Naive thymus-derived CD4-positive, alpha-beta T cell (primary cell): Measurements from ENCODE around the gene ARHGAP6. TPM values are rescaled to one million over a fixed set of nuclear protein-coding genes. Genes with fewer than 3 reads are reported as not detected.

ENCODE experiments used
- ATAC-seq: fragments of 150-1000 bp; cut with Tn5 transposase; 2 replicates; pipeline ENCODE4 v1.10.0; 2021; ENCODE audit warnings: mild to moderate bottlenecking, moderate library complexity
- CTCF ChIA-PET: fragments of 350-600 bp; sonication (Branson Sonifier 250); formaldehyde crosslinking; loops from one replicate; lab custom pipeline; 2021; ENCODE audit warnings: antibody characterized with exemption; lab: Charles Lee
- POLR2A ChIA-PET: fragments of 350-600 bp; sonication (Branson Sonifier 250); formaldehyde crosslinking; loops from one replicate; lab custom pipeline; 2021; ENCODE audit warnings: antibody characterized with exemption, inconsistent platforms; lab: Charles Lee
- DNase-seq, 9 donors: peaks; one replicate each; pipeline versions ENCODE4 v3.0.0 to v3.0.0-alpha.2; 2020 to 2022; ENCODE audit warnings: mixed read lengths in 1 of 9
- H3K27ac ChIP-seq: one replicate; pipeline ENCODE4 v1.7.0; 2013; ENCODE audit warnings: mild to moderate bottlenecking, low read depth, low read length, moderate library complexity
- H3K27me3 ChIP-seq, 2 donors: one replicate each; pipeline ENCODE4 v1.7.0; 2013; ENCODE audit warnings: low read length in 2 of 2, mild to moderate bottlenecking in 2 of 2, moderate library complexity in 2 of 2; ENCODE audit not compliant: control insufficient read depth in 2 of 2, insufficient read depth in 2 of 2
- H3K36me3 ChIP-seq, 3 experiments: 1 replicate in 2 of 3; 2 replicates in 1 of 3; pipeline ENCODE4 v1.7.0; 2013; ENCODE audit warnings: low read length in 3 of 3, mild to moderate bottlenecking in 3 of 3, moderate library complexity in 1 of 3; ENCODE audit not compliant: insufficient read depth in 3 of 3, control insufficient read depth in 2 of 3
- H3K4me1 ChIP-seq, 2 donors: one replicate each; pipeline ENCODE4 v1.7.0; 2013; ENCODE audit warnings: low read length in 2 of 2, mild to moderate bottlenecking in 2 of 2, moderate library complexity in 1 of 2; ENCODE audit not compliant: control insufficient read depth in 2 of 2, insufficient read depth in 2 of 2
- H3K4me3 ChIP-seq: 2 replicates; pipeline ENCODE4 v1.7.0; 2013; ENCODE audit warnings: mild to moderate bottlenecking, low read length
- H3K9me3 ChIP-seq, 3 experiments: 1 replicate in 2 of 3; 2 replicates in 1 of 3; pipeline ENCODE4 v1.7.0; 2013; ENCODE audit warnings: low read length in 3 of 3; ENCODE audit not compliant: control insufficient read depth in 2 of 3
- H3K27ac Mint-ChIP-seq, 9 donors: one replicate each; pipeline ENCODE4 v1.8.0; 2020 to 2022; ENCODE audit warnings: mixed read lengths in 9 of 9, mild to moderate bottlenecking in 8 of 9, moderate library complexity in 5 of 9, inconsistent platforms in 2 of 9
- H3K27me3 Mint-ChIP-seq, 5 donors: one replicate each; pipeline ENCODE4 v1.8.0; 2021 to 2022; ENCODE audit warnings: mixed read lengths in 5 of 5, mild to moderate bottlenecking in 1 of 5
- H3K36me3 Mint-ChIP-seq, 5 donors: one replicate each; pipeline ENCODE4 v1.8.0; 2020 to 2022; ENCODE audit warnings: mixed read lengths in 5 of 5, mild to moderate bottlenecking in 3 of 5, inconsistent platforms in 1 of 5
- H3K4me1 Mint-ChIP-seq, 7 donors: one replicate each; pipeline ENCODE4 v1.8.0; 2020 to 2022; ENCODE audit warnings: mixed read lengths in 7 of 7, mild to moderate bottlenecking in 3 of 7, inconsistent platforms in 1 of 7
- H3K4me3 Mint-ChIP-seq, 10 donors: one replicate each; pipeline ENCODE4 v1.8.0; 2020 to 2022; ENCODE audit warnings: mild to moderate bottlenecking in 10 of 10, mixed read lengths in 10 of 10, moderate library complexity in 6 of 10, inconsistent platforms in 2 of 10
- H3K9me3 Mint-ChIP-seq, 11 donors: one replicate each; pipeline ENCODE4 v1.8.0; 2020 to 2022; ENCODE audit warnings: mixed read lengths in 11 of 11, mild to moderate bottlenecking in 4 of 11, inconsistent platforms in 1 of 11, moderate library complexity in 1 of 11
- intact Hi-C, 2 donors: fragments of 100-400 bp; cut with micrococcal nuclease; formaldehyde crosslinking; loops; one replicate each; pipeline ENCODE4 v1.15.1; 2023
- polyA plus RNA-seq, 2 donors: library from polyadenylated mRNA; unstranded; fragments of 300-500 nt; fragmentation: Illumina TruSeq; gene quantifications; one replicate each; pipeline ENCODE4 v1.2.3, GENCODE V29; 2021
- total RNA-seq, 6 experiments: library from RNA in 5 of 6; stranded (reverse) in 5 of 6; gene quantifications; 1 replicate in 5 of 6; 2 replicates in 1 of 6; pipeline ENCODE4 v1.2.3 and lab custom pipeline; 2021 to 2026

Gene ARHGAP6
- total and polyA plus RNA-seq, 7 experiments from 2014 or later, result 0.11 to 0.83 TPM; not detected in 5

- H3K4me1 ChIP-seq, result no peaks in the 10 kb centered on the region
- POLR2A ChIA-PET, result no interaction called here
- H3K9me3 ChIP-seq, result no peaks in the 10 kb centered on the region
- no peaks in the 10 kb centered on the region for H3K27me3 ChIP-seq
- Mint-ChIP-seq H3K36me3 (no peaks in the 10 kb centered on the region), H3K27ac (no peak overlapping the region), H3K9me3 (peaks cover 0 to 2% (median 0%) of the 10 kb centered on the region in 11 donors), H3K27me3 (peaks cover 0 to 7% (median 0%) of the 10 kb centered on the region in 5 donors), H3K4me1 (no peaks in the 10 kb centered on the region), H3K4me3 (no peak overlapping the region)
- DNase-seq, result no peak
- H3K4me3 ChIP-seq, result no peak overlapping the region
- CTCF ChIA-PET, result no interaction called here
- no peak overlapping the region for H3K27ac ChIP-seq
- intact Hi-C loops, result no loop called here
- ATAC-seq, result no peak
- H3K36me3 ChIP-seq, result no peaks in the 10 kb centered on the region
Measured at GRCh38 chrX:11266573-11267003, 399.1 kb downstream of the ARHGAP6 start.

GRCh38 chrX:11265352-11265751 lies 400.4 kb downstream of the ARHGAP6 start:
- intact Hi-C loops, result no loop called here
- H3K36me3 ChIP-seq, result no peaks in the 10 kb centered on the region
- no peaks in the 10 kb centered on the region for H3K4me1 Mint-ChIP-seq
- H3K4me3 ChIP-seq, result no peak overlapping the region
- DNase-seq (no peak), ATAC-seq (no peak)
- no peaks in the 10 kb centered on the region for H3K9me3 ChIP-seq
- no peak overlapping the region for H3K27ac ChIP-seq
- H3K27ac Mint-ChIP-seq, result no peak overlapping the region
- ChIA-PET CTCF (no interaction called here), POLR2A (no interaction called here)
- no peaks in the 10 kb centered on the region for H3K36me3 Mint-ChIP-seq
- peaks cover 0 to 2% (median 0%) of the 10 kb centered on the region in 11 donors for H3K9me3 Mint-ChIP-seq
- no peak overlapping the region for H3K4me3 Mint-ChIP-seq
- peaks cover 0 to 6% (median 0%) of the 10 kb centered on the region in 5 donors for H3K27me3 Mint-ChIP-seq
- H3K27me3 ChIP-seq, result no peaks in the 10 kb centered on the region
- no peaks in the 10 kb centered on the region for H3K4me1 ChIP-seq

GRCh38 chrX:11264925-11265324 lies 400.8 kb downstream of the ARHGAP6 start:
- Histone ChIP-seq H3K27me3 (no peaks in the 10 kb centered on the region), H3K36me3 (no peaks in the 10 kb centered on the region), H3K9me3 (no peaks in the 10 kb centered on the region), H3K27ac (no peak overlapping the region), H3K4me3 (no peak overlapping the region), H3K4me1 (no peaks in the 10 kb centered on the region)
- Mint-ChIP-seq H3K36me3 (no peaks in the 10 kb centered on the region), H3K9me3 (peaks cover 0 to 2% (median 0%) of the 10 kb centered on the region in 11 donors), H3K4me3 (no peak overlapping the region), H3K27ac (no peak overlapping the region), H3K4me1 (no peaks in the 10 kb centered on the region), H3K27me3 (peaks cover 0 to 3% (median 0%) of the 10 kb centered on the region in 5 donors)
- ChIA-PET POLR2A (no interaction called here), CTCF (no interaction called here)
- intact Hi-C loops, result no loop called here
- DNase-seq (no peak), ATAC-seq (no peak)

GRCh38 chrX:11261260-11261659 lies 404.5 kb downstream of the ARHGAP6 start:
- no peak overlapping the region for H3K4me3 Mint-ChIP-seq
- H3K27me3 Mint-ChIP-seq, result peaks cover 0 to 5% (median 0%) of the 10 kb centered on the region in 5 donors
- H3K9me3 ChIP-seq, result no peaks in the 10 kb centered on the region
- ATAC-seq (no peak), DNase-seq (no peak)
- no peaks in the 10 kb centered on the region for H3K27me3 ChIP-seq
- no peaks in the 10 kb centered on the region for H3K36me3 Mint-ChIP-seq
- H3K36me3 ChIP-seq, result no peaks in the 10 kb centered on the region
- no peaks in the 10 kb centered on the region for H3K4me1 Mint-ChIP-seq
- H3K4me3 ChIP-seq, result no peak overlapping the region
- H3K27ac ChIP-seq, result no peak overlapping the region
- ChIA-PET POLR2A (no interaction called here), CTCF (no interaction called here)
- H3K27ac Mint-ChIP-seq, result no peak overlapping the region
- H3K9me3 Mint-ChIP-seq, result peaks cover 0 to 2% (median 0%) of the 10 kb centered on the region in 11 donors
- intact Hi-C loops, result no loop called here
- no peaks in the 10 kb centered on the region for H3K4me1 ChIP-seq

DNA sequence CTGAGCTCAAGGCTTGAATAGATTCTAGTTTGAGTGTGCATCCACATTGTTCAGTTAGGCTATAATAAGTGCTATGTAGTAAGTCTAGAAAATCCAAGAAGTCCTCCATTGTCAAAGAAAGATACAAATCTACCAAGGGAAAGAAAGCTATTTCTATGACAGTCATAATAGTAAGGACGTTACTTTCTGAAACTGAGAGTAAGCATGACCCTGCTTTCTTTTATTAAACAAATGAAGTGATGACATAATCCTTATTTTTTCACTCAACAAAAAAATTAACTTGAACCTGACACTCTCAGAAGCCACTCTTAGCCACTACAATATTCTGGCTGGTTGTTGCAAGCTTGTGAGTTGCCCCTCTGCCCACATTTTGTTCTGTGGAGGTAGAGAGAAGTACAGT lies 406.3 kb downstream of the ARHGAP6 start:
- Histone ChIP-seq H3K4me3 (no peak overlapping the region), H3K36me3 (no peaks in the 10 kb centered on the region), H3K9me3 (no peaks in the 10 kb centered on the region), H3K27me3 (no peaks in the 10 kb centered on the region), H3K27ac (no peak overlapping the region), H3K4me1 (no peaks in the 10 kb centered on the region)
- DNase-seq, result no peak
- no peaks in the 10 kb centered on the region for H3K36me3 Mint-ChIP-seq
- ChIA-PET POLR2A (no interaction called here), CTCF (no interaction called here)
- H3K4me3 Mint-ChIP-seq, result no peak overlapping the region
- H3K27me3 Mint-ChIP-seq, result peaks cover 0 to 5% (median 0%) of the 10 kb centered on the region in 5 donors
- no peaks in the 10 kb centered on the region for H3K4me1 Mint-ChIP-seq
- intact Hi-C loops, result no loop called here
- H3K27ac Mint-ChIP-seq, result no peak overlapping the region
- ATAC-seq, result no peak
- peaks cover 0 to 3% (median 0%) of the 10 kb centered on the region in 11 donors for H3K9me3 Mint-ChIP-seq

- Mint-ChIP-seq H3K9me3 (peaks cover 0 to 3% (median 0%) of the 10 kb centered on the region in 11 donors), H3K4me1 (no peaks in the 10 kb centered on the region), H3K4me3 (no peak overlapping the region), H3K27me3 (peaks cover 0 to 5% (median 0%) of the 10 kb centered on the region in 5 donors), H3K36me3 (no peaks in the 10 kb centered on the region), H3K27ac (no peak overlapping the region)
- H3K27ac ChIP-seq, result no peak overlapping the region
- H3K36me3 ChIP-seq, result no peaks in the 10 kb centered on the region
- no peaks in the 10 kb centered on the region for H3K9me3 ChIP-seq
- POLR2A ChIA-PET, result no interaction called here
- DNase-seq (no peak), ATAC-seq (no peak)
- no peaks in the 10 kb centered on the region for H3K4me1 ChIP-seq
- CTCF ChIA-PET, result no interaction called here
- no peaks in the 10 kb centered on the region for H3K27me3 ChIP-seq
- no peak overlapping the region for H3K4me3 ChIP-seq
- intact Hi-C loops, result no loop called here
Measured at GRCh38 chrX:11257711-11258110, 408.0 kb downstream of the ARHGAP6 start.

GRCh38 chrX:11257290-11257689 lies 408.4 kb downstream of the ARHGAP6 start:
- ChIA-PET POLR2A (no interaction called here), CTCF (no interaction called here)
- Histone ChIP-seq H3K4me3 (no peak overlapping the region), H3K27me3 (no peaks in the 10 kb centered on the region), H3K36me3 (no peaks in the 10 kb centered on the region), H3K9me3 (no peaks in the 10 kb centered on the region), H3K4me1 (no peaks in the 10 kb centered on the region), H3K27ac (no peak overlapping the region)
- no peak overlapping the region for H3K4me3 Mint-ChIP-seq
- no peak for ATAC-seq
- H3K27ac Mint-ChIP-seq, result no peak overlapping the region
- intact Hi-C loops, result no loop called here
- no peaks in the 10 kb centered on the region for H3K36me3 Mint-ChIP-seq
- H3K9me3 Mint-ChIP-seq, result peaks cover 0 to 3% (median 0%) of the 10 kb centered on the region in 11 donors
- no peaks in the 10 kb centered on the region for H3K4me1 Mint-ChIP-seq
- H3K27me3 Mint-ChIP-seq, result peaks cover 0 to 5% (median 0%) of the 10 kb centered on the region in 5 donors
- DNase-seq, result no peak
